Posterior cingulate gyrus (tissue), 11 donors: ENCODE results near the gene SND1.
"Not testable (repeated sequence)": the region's sequence is repeated elsewhere in the genome, so short reads cannot be mapped to it uniquely, and the experiment has no call there.

Experiments used
- DNase-seq, 10 donors: peaks; one replicate each; pipeline versions ENCODE4 v3.0.0 to v3.0.0-alpha.2; 2020 to 2021; ENCODE audit warnings: mixed read lengths in 3 of 10
- intact Hi-C: fragments of 100-400 bp; cut with DNase I; formaldehyde crosslinking; loops from one replicate; pipeline ENCODE4 v1.15.1; 2023

The SND1 gene

GRCh38 chr7:127819975-127820731 is 168.2 kb downstream of the SND1 start:
- DNase-seq: no peak
- intact Hi-C loops: no loop called here

- intact Hi-C loops: no loop called here
- DNase-seq: no peak
Measured at GRCh38 chr7:127820732-127821085, 168.7 kb downstream of the SND1 start.

GRCh38 chr7:127821146-127821545 is 169.2 kb downstream of the SND1 start:
- no peak for DNase-seq
- intact Hi-C loops: no loop called here

- DNase-seq: no peak
- intact Hi-C loops: no loop called here
Measured at GRCh38 chr7:127822822-127823508, 171.0 kb downstream of the SND1 start.

- intact Hi-C loops: no loop called here
Measured at GRCh38 chr7:127824682-127825081, 172.7 kb downstream of the SND1 start.

GRCh38 chr7:127828843-127829500 is 177.0 kb downstream of the SND1 start:
- intact Hi-C loops: no loop called here
- no peak for DNase-seq

More at GRCh38 chr7:127824682-127825081, 172.7 kb downstream of the SND1 start:
- no peak for DNase-seq

- intact Hi-C loops: no loop called here
- DNase-seq: no peak
Measured at GRCh38 chr7:127831318-127832219, 179.6 kb downstream of the SND1 start.

- DNase-seq: no peak
- intact Hi-C loops: no loop called here
Measured at GRCh38 chr7:127832592-127832991, 180.6 kb downstream of the SND1 start.

- intact Hi-C loops: no loop called here
Measured at GRCh38 chr7:127833641-127834040, 181.6 kb downstream of the SND1 start.

GRCh38 chr7:127835679-127836078 is 183.7 kb downstream of the SND1 start:
- intact Hi-C loops: no loop called here
- DNase-seq: no peak

More at GRCh38 chr7:127833641-127834040, 181.6 kb downstream of the SND1 start:
- no peak for DNase-seq

- DNase-seq, intact Hi-C loops: not testable (repeated sequence)
Measured at GRCh38 chr7:127837816-127838410, 185.9 kb downstream of the SND1 start.

GRCh38 chr7:127838816-127839415 is 186.9 kb downstream of the SND1 start:
- intact Hi-C loops: no loop called here
- DNase-seq: peak in 3 of 10 donors; percentile 22 to 77 (median 37)

GRCh38 chr7:127840226-127840951 is 188.4 kb downstream of the SND1 start:
- DNase-seq: no peak
- intact Hi-C loops: no loop called here

GRCh38 chr7:127844165-127844564 is 192.2 kb downstream of the SND1 start:
- no peak for DNase-seq
- intact Hi-C loops: no loop called here

GRCh38 chr7:127844707-127845331 is 192.8 kb downstream of the SND1 start:
- no peak for DNase-seq
- intact Hi-C loops: no loop called here

GRCh38 chr7:127845522-127846214 is 193.7 kb downstream of the SND1 start:
- intact Hi-C loops: no loop called here

GRCh38 chr7:127847641-127848040 is 195.6 kb downstream of the SND1 start:
- intact Hi-C loops: no loop called here
- no peak for DNase-seq

More at GRCh38 chr7:127845522-127846214, 193.7 kb downstream of the SND1 start:
- no peak for DNase-seq

- no peak for DNase-seq
- intact Hi-C loops: no loop called here
Measured at GRCh38 chr7:127848241-127848640, 196.2 kb downstream of the SND1 start.
